Measurements from ENCODE around the gene PLAU. TPM values are rescaled to one million over a fixed set of nuclear protein-coding genes. Genes with fewer than 3 reads are reported as not detected.
"Not testable (repeated sequence)": the region's sequence is repeated elsewhere in the genome, so short reads cannot be mapped to it uniquely, and the experiment has no call there.

PLAU gene
- total and polyA plus RNA-seq, 2 donors, result 3.8 to 20.3 TPM

DNA sequence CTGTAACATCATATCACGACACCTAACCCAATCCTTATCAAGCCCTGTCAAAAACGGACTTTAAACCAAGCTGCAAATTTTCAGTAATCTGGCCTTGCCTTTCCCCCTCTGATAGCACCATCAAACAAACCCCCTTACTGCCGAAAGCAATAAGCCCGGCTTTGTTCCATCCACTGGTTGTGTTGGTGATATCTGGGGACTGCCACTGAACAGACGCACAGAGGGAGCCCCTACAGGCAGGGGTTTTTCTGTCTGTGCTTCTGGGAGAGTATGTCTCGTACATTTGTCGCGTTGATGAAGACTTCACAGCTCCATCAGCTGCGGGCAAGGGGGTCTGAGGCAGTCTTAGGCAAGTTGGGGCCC, 550 bp upstream of the PLAU start:
- Histone ChIP-seq H3K27ac (ENCODE audit: low read depth in 1 of 2, low read length in 1 of 2) (no peak overlapping the region), H3K4me3 (ENCODE audit: low read length in 2 of 2) (peak overlapping the region in 1 of 2 donors; percentile 44), H3K4me1 (ENCODE audit: control insufficient read depth in 2 of 2, insufficient read depth in 2 of 2, low read length in 2 of 2) (peaks cover 12 to 42% of the 10 kb centered on the region in 2 donors), H3K36me3 (ENCODE audit: control insufficient read depth in 2 of 2, insufficient read depth in 2 of 2, low read length in 1 of 2) (no peaks in the 10 kb centered on the region), H3K9me3 (ENCODE audit: control insufficient read depth in 2 of 2, insufficient read depth in 1 of 2, low read length in 1 of 2) (peaks cover 0 to 4% of the 10 kb centered on the region in 2 donors), H3K27me3 (ENCODE audit: control insufficient read depth in 2 of 2, insufficient read depth in 1 of 2, low read length in 1 of 2) (peaks cover 24 to 81% of the 10 kb centered on the region in 2 donors)
- peak in 1 of 9 donors; percentile 44 for DNase-seq (ENCODE audit: low read depth in 6 of 9, low spot score in 9 of 9)
- WGBS, result 20% methylated on average over 9 of the region's 9 CpGs

DNA sequence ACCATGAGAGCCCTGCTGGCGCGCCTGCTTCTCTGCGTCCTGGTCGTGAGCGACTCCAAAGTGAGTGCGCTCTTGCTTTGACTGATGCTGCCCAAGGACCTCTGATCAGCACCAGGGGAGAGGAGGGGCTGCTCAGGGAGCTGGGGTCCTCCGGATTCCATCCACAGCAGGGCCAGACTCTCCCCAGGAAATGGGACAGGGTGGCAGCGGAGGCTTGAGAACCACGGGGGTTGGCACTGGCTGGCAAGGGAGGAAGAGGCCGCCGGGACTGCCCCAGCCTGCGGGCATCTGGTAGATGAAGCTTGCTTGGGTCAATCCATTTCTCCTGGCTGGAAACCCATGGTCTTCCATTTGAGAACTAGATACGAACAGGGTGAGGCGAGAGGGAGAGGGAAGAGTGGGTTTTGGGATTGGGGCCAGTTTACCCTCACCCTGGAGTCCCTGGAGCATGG, 647 bp downstream of the PLAU start:
- Histone ChIP-seq H3K4me1 (ENCODE audit: control insufficient read depth in 2 of 2, insufficient read depth in 2 of 2, low read length in 2 of 2) (peaks cover 12 to 42% of the 10 kb centered on the region in 2 donors), H3K9me3 (ENCODE audit: control insufficient read depth in 2 of 2, insufficient read depth in 1 of 2, low read length in 1 of 2) (peaks cover 0 to 4% of the 10 kb centered on the region in 2 donors), H3K36me3 (ENCODE audit: control insufficient read depth in 2 of 2, insufficient read depth in 2 of 2, low read length in 1 of 2) (no peaks in the 10 kb centered on the region), H3K4me3 (ENCODE audit: low read length in 2 of 2) (peak overlapping the region; percentile 21 to 44), H3K27me3 (ENCODE audit: control insufficient read depth in 2 of 2, insufficient read depth in 1 of 2, low read length in 1 of 2) (peaks cover 24 to 93% of the 10 kb centered on the region in 2 donors), H3K27ac (ENCODE audit: low read depth in 1 of 2, low read length in 1 of 2) (peak overlapping the region in 1 of 2 donors; percentile 3)
- 21% methylated on average over 14 of the region's 14 CpGs for WGBS
- DNase-seq (ENCODE audit: low read depth in 6 of 9, low spot score in 9 of 9), result peak in 1 of 9 donors; percentile 16

DNA sequence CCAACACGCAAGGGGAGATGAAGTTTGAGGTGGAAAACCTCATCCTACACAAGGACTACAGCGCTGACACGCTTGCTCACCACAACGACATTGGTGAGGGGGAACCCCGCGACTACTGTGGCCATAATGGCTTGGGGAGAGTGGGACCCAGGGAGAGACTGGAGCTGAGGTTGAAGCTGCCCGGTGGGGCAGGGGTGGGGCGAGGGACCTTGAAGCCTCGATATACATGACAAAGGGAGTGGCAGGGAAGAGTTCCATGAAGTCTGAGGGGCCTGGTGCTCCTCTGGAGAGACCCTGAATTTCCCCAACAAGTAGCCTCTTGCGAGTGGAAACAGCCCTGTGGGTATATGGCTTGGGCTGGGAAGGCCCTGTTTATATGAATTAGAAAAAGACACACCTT, 3.1 kb downstream of the PLAU start:
- peaks cover 24 to 86% of the 10 kb centered on the region in 2 donors for H3K27me3 ChIP-seq (ENCODE audit: control insufficient read depth in 2 of 2, insufficient read depth in 1 of 2, low read length in 1 of 2)
- no peak overlapping the region for H3K27ac ChIP-seq (ENCODE audit: low read depth in 1 of 2, low read length in 1 of 2)
- 96% methylated on average over 10 of the region's 10 CpGs for WGBS
- H3K36me3 ChIP-seq (ENCODE audit: control insufficient read depth in 2 of 2, insufficient read depth in 2 of 2, low read length in 1 of 2), result no peaks in the 10 kb centered on the region
- no peak for DNase-seq (ENCODE audit: low read depth in 6 of 9, low spot score in 9 of 9)
- H3K4me3 ChIP-seq (ENCODE audit: low read length in 2 of 2), result no peak overlapping the region
- peaks cover 8 to 22% of the 10 kb centered on the region in 2 donors for H3K4me1 ChIP-seq (ENCODE audit: control insufficient read depth in 2 of 2, insufficient read depth in 2 of 2, low read length in 2 of 2)
- H3K9me3 ChIP-seq (ENCODE audit: control insufficient read depth in 2 of 2, insufficient read depth in 1 of 2, low read length in 1 of 2), result peaks cover 0 to under 1% of the 10 kb centered on the region in 2 donors

- H3K4me3 ChIP-seq (ENCODE audit: low read length in 2 of 2), result no peak overlapping the region
- DNase-seq (ENCODE audit: low read depth in 6 of 9, low spot score in 9 of 9), result no peak
- H3K9me3 ChIP-seq (ENCODE audit: control insufficient read depth in 2 of 2, insufficient read depth in 1 of 2, low read length in 1 of 2), result no peaks in the 10 kb centered on the region
- WGBS, result 93% methylated on average over 8 of the region's 8 CpGs
- H3K36me3 ChIP-seq (ENCODE audit: control insufficient read depth in 2 of 2, insufficient read depth in 2 of 2, low read length in 1 of 2), result no peaks in the 10 kb centered on the region
- H3K4me1 ChIP-seq (ENCODE audit: control insufficient read depth in 2 of 2, insufficient read depth in 2 of 2, low read length in 2 of 2), result peaks cover 8 to 17% of the 10 kb centered on the region in 2 donors
- H3K27me3 ChIP-seq (ENCODE audit: control insufficient read depth in 2 of 2, insufficient read depth in 1 of 2, low read length in 1 of 2), result peaks cover 21 to 84% of the 10 kb centered on the region in 2 donors
- H3K27ac ChIP-seq (ENCODE audit: low read depth in 1 of 2, low read length in 1 of 2), result no peak overlapping the region
These were observed 4.4 kb downstream of the PLAU start for GRCh38 chr10:73915206-73915851.

GRCh38 chr10:73916761-73917470, 6.0 kb downstream of the PLAU start:
- H3K27ac ChIP-seq (ENCODE audit: low read depth in 1 of 2, low read length in 1 of 2), result no peak overlapping the region
- H3K4me3 ChIP-seq (ENCODE audit: low read length in 2 of 2), result no peak overlapping the region
- H3K36me3 ChIP-seq (ENCODE audit: control insufficient read depth in 2 of 2, insufficient read depth in 2 of 2, low read length in 1 of 2), result no peaks in the 10 kb centered on the region
- H3K9me3 ChIP-seq (ENCODE audit: control insufficient read depth in 2 of 2, insufficient read depth in 1 of 2, low read length in 1 of 2), result no peaks in the 10 kb centered on the region
- WGBS, result 93% methylated on average over 5 of the region's 5 CpGs
- DNase-seq (ENCODE audit: low read depth in 6 of 9, low spot score in 9 of 9), result no peak
- H3K4me1 ChIP-seq (ENCODE audit: control insufficient read depth in 2 of 2, insufficient read depth in 2 of 2, low read length in 2 of 2), result peaks cover 0 to 10% of the 10 kb centered on the region in 2 donors
- peaks cover 7 to 73% of the 10 kb centered on the region in 2 donors for H3K27me3 ChIP-seq (ENCODE audit: control insufficient read depth in 2 of 2, insufficient read depth in 1 of 2, low read length in 1 of 2)

DNA sequence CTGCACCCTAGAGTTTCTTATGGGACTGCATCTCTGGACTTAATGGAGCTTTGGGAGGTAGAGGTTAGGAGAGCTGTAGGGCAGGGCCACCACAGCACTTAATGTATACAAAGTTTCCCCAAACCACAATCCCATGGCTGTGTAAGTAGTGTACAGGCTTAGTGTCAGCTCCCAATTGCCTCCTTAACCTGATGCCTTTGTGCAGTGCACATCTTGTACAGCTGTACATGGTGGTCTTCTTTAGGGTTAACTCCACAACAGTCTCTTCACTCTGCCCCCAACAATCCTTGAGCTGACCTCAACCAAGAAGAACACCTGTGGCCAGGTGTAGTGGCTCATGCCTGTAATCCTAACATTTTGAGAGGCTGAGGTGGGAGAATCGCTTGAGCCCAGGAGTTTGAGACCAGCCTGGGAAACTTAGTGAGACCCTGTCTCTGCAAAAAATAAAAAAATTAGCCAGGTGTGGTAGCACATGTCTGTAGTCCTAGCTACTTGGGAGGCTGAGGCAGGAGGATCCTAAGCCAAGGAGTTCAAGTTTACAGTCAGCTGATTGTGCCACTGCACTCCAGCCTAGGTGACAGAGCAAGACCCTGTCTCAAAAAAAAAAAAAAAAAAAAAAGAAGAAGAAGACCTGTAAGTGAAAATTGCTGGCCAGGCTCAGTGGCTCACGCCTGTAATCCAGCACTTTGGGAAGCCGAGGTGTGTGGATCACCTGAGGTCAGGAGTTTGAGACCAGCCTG, 6.8 kb downstream of the PLAU start:
- Histone ChIP-seq H3K9me3 (ENCODE audit: control insufficient read depth in 2 of 2, insufficient read depth in 1 of 2, low read length in 1 of 2) (no peaks in the 10 kb centered on the region), H3K27ac (ENCODE audit: low read depth in 1 of 2, low read length in 1 of 2) (no peak overlapping the region), H3K36me3 (ENCODE audit: control insufficient read depth in 2 of 2, insufficient read depth in 2 of 2, low read length in 1 of 2) (no peaks in the 10 kb centered on the region), H3K4me1 (ENCODE audit: control insufficient read depth in 2 of 2, insufficient read depth in 2 of 2, low read length in 2 of 2) (peaks cover 3 to 17% of the 10 kb centered on the region in 2 donors), H3K27me3 (ENCODE audit: control insufficient read depth in 2 of 2, insufficient read depth in 1 of 2, low read length in 1 of 2) (peaks cover 5 to 72% of the 10 kb centered on the region in 2 donors), H3K4me3 (ENCODE audit: low read length in 2 of 2) (no peak overlapping the region)
- no peak for DNase-seq (ENCODE audit: low read depth in 6 of 9, low spot score in 9 of 9)
- WGBS, result over 99% methylated on average over 3 of the region's 3 CpGs

DNA sequence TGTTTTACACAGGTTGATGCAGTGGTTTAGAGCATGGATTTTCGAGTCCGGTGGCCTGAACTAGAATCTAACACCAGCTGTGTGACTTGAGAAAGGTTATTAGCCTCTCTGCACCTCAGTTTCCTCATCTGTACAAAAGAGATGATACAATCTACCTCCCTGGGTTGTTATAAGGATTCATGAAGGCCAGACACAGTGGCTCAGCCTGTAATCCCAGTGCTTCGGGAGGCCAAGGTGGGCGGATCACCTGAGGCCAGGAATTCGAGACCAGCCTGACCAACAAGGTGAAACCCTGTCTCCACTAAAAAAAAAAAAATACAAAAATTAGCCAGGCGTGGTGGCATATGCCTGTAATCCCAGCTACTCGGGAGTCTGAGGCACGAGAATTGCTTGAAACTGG, 8.5 kb downstream of the PLAU start:
- 97% methylated on average over 8 of the region's 8 CpGs for WGBS
- H3K36me3 ChIP-seq (ENCODE audit: control insufficient read depth in 2 of 2, insufficient read depth in 2 of 2, low read length in 1 of 2); H3K4me3 ChIP-seq (ENCODE audit: low read length in 2 of 2); DNase-seq (ENCODE audit: low read depth in 6 of 9, low spot score in 9 of 9); H3K9me3 ChIP-seq (ENCODE audit: control insufficient read depth in 2 of 2, insufficient read depth in 1 of 2, low read length in 1 of 2): not testable (repeated sequence)
- Histone ChIP-seq H3K27me3 (ENCODE audit: control insufficient read depth in 2 of 2, insufficient read depth in 1 of 2, low read length in 1 of 2) (peaks cover 11 to 72% of the 10 kb centered on the region in 2 donors), H3K27ac (ENCODE audit: low read depth in 1 of 2, low read length in 1 of 2) (peak overlapping the region in 1 of 2 donors; percentile 64), H3K4me1 (ENCODE audit: control insufficient read depth in 2 of 2, insufficient read depth in 2 of 2, low read length in 2 of 2) (peaks cover 3 to 19% of the 10 kb centered on the region in 2 donors)

GRCh38 chr10:73920089-73920488, 9.2 kb downstream of the PLAU start:
- DNase-seq (ENCODE audit: low read depth in 6 of 9, low spot score in 9 of 9), result peak in 1 of 9 donors; percentile 43
- Histone ChIP-seq H3K36me3 (ENCODE audit: control insufficient read depth in 2 of 2, insufficient read depth in 2 of 2, low read length in 1 of 2) (no peaks in the 10 kb centered on the region), H3K4me3 (ENCODE audit: low read length in 2 of 2) (no peak overlapping the region), H3K4me1 (ENCODE audit: control insufficient read depth in 2 of 2, insufficient read depth in 2 of 2, low read length in 2 of 2) (peaks cover 3 to 19% of the 10 kb centered on the region in 2 donors), H3K27ac (ENCODE audit: low read depth in 1 of 2, low read length in 1 of 2) (peak overlapping the region; percentile 43 to 64), H3K27me3 (ENCODE audit: control insufficient read depth in 2 of 2, insufficient read depth in 1 of 2, low read length in 1 of 2) (peaks cover 11 to 72% of the 10 kb centered on the region in 2 donors), H3K9me3 (ENCODE audit: control insufficient read depth in 2 of 2, insufficient read depth in 1 of 2, low read length in 1 of 2) (no peaks in the 10 kb centered on the region)
- WGBS, result 33% methylated on average over 4 of the region's 4 CpGs

All from thymus (tissue), 11 donors.